Measurements from ENCODE around the gene ELF1. TPM values are rescaled to one million over a fixed set of nuclear protein-coding genes. Genes with fewer than 3 reads are reported as not detected.

Gene ELF1
- polyA plus RNA-seq (2011; rRNA removed): 40.5 and 45.0 TPM in 2 replicates
- polyA plus RNA-seq (2012; cell fraction: cytosol; rRNA removed): 7.7 and 10.1 TPM in 2 replicates
- 7.4 and 7.7 TPM in 2 replicates for polyA plus RNA-seq (2012; cell fraction: nucleus; rRNA removed)
- polyA plus RNA-seq (2017; fragmentation: RNase III; extraction: RNeasy Plus Mini Kit Qiagen cat#74134 plus additional on column Dnase treatment): 21.4 to 27.1 TPM (median 24.9 TPM) in 3 replicates
- polyA minus RNA-seq (2011; rRNA and poly(A)+ RNA removed): 26.2 and 30.5 TPM in 2 replicates

GRCh38 chr13:41019011-41019487, at the start of gene ELF1:
ELF1 (minus strand) TSS chr13:41019316; CDS start chr13:40982054, 37,262 bp downstream.
- H3K4me1 ChIP-seq: peaks cover 31% of the 10 kb centered on the region; the same call in 2 of the 3 replicates
- ChIA-PET CTCF (interaction anchor here (0.9 to 1.4 kb wide), 2 partner anchors 35 to 36 kb away, joined by 3 to 6 read pairs; no protein-coding TSS in a partner anchor), POLR2A (interaction anchor here (0.7 to 1.0 kb wide), 3 partner anchors 41 to 230 kb away, joined by 3 to 5 read pairs (median 4); partner anchors contain the start of gene SLC25A15)
- peak within 1 kb of the TSS; percentile 54 for H3K4me3 ChIP-seq
- peak; percentile 56; the same call in 1 of the 2 replicates for TF ChIP-seq FOSL2 (IDR thresholded peaks at IDR 0.05)
- peak; percentile 92 for TF ChIP-seq FOSL2 (CRISPR knock-in tag; IDR thresholded peaks at IDR 0.05)
- TF ChIP-seq ZNF302 (CRISPR knock-in tag; IDR thresholded peaks at IDR 0.05): no peak
- no peak for TF ChIP-seq POLR2AphosphoS2 (conservative IDR thresholded peaks at IDR 0.05; ENCODE audit: low read length)
- peak in 1 of 2 experiments; percentile 34; a peak in 1 of 5 replicates for TF ChIP-seq JUN (IDR thresholded peaks at IDR 0.05)
- TF ChIP-seq HDAC2 (IDR thresholded peaks at IDR 0.05): no peak
- peak; percentile 93 for ATAC-seq
- no peaks in the 10 kb centered on the region for H3K9me3 ChIP-seq
- peak; percentile 50 to 84 for DNase-seq (ENCODE audit: low read depth in 1 of 2, low spot score in 1 of 2)
- 0% methylated on average over 4 of the region's 4 CpGs for WGBS (ENCODE audit: missing lambda C conversion rate)
- FAIRE-seq: no peak
- peak within 1 kb of the TSS; percentile 82 to 94 for H3K27ac ChIP-seq
- H3K4me2 ChIP-seq: peak within 1 kb of the TSS; percentile 85

- Histone ChIP-seq H3K4me2 (peak overlapping the region; percentile 20; the same call in 1 of the 3 replicates), H3K4me3 (no peak overlapping the region), H3K9me3 (no peaks in the 10 kb centered on the region), H3K4me1 (peaks cover 22% of the 10 kb centered on the region; the same call in 2 of the 3 replicates), H3K27ac (no peak overlapping the region)
- no peak for FAIRE-seq
- TF ChIP-seq MAZ (IDR thresholded peaks at IDR 0.05; ENCODE audit: borderline replicate concordance, low read depth, low read length) (no peak), HOXB5 (CRISPR knock-in tag; IDR thresholded peaks at IDR 0.05) (no peak), CBX8 (IDR thresholded peaks at IDR 0.05) (no peak), RCOR1 (IDR thresholded peaks at IDR 0.05; ENCODE audit: low read depth, low read length) (no peak), POLR2A (IDR thresholded peaks at IDR 0.05; ENCODE audit: low read length) (no peak), PHF8 (IDR thresholded peaks at IDR 0.05; ENCODE audit: borderline replicate concordance, low read depth) (no peak), KDM5A (IDR thresholded peaks at IDR 0.05) (no peak), MAFK (IDR thresholded peaks at IDR 0.05; ENCODE audit: partially characterized antibody) (no peak), RARB (CRISPR knock-in tag; IDR thresholded peaks at IDR 0.05) (no peak)
- CTCF ChIA-PET: no interaction called here
- POLR2A ChIA-PET: no interaction called here
- no peak for ATAC-seq
- no peak for DNase-seq (ENCODE audit: low read depth in 1 of 2, low spot score in 1 of 2)
Observed at GRCh38 chr13:41065078-41065477, 46.0 kb upstream of the ELF1 start.

DNA sequence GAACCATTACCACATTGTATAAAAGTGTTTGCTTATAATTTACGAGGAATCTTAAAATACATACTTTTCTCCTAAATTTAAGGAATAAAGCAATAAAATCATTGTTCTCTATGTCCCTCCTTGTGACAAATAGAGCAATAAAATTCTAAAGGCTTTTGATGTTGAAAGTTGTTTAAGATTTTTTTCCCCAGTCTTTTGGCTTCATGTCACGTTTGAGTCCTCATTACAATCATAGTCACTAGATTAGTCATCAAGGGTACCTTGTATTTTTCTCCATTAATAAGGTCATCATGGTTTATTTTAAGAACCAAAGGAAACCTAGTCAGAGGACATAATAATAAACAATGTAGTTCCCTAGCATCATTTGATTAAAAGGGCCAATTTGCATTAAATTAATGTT, 45.4 kb upstream of the ELF1 start:
- 46% methylated on average over 2 of the region's 2 CpGs for WGBS (ENCODE audit: missing lambda C conversion rate)
- TF ChIP-seq, protein P1, sequence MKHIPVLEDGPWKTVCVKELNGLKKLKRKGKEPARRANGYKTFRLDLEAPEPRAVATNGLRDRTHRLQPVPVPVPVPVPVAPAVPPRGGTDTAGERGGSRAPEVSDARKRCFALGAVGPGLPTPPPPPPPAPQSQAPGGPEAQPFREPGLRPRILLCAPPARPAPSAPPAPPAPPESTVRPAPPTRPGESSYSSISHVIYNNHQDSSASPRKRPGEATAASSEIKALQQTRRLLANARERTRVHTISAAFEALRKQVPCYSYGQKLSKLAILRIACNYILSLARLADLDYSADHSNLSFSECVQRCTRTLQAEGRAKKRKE (CRISPR knock-in tag; IDR thresholded peaks at IDR 0.05; ENCODE audit: low read depth): no peak
- TF ChIP-seq CTCF (IDR thresholded peaks at IDR 0.05) (no peak), CHD2 (IDR thresholded peaks at IDR 0.05; ENCODE audit: low read length, partially characterized antibody) (no peak), TP53 (CRISPR knock-in tag; IDR thresholded peaks at IDR 0.05) (no peak), EHMT2 (IDR thresholded peaks at IDR 0.05; ENCODE audit: low read depth) (no peak), ESRRA (IDR thresholded peaks at IDR 0.05; ENCODE audit: borderline replicate concordance, low read length) (no peak), EHF (CRISPR knock-in tag; IDR thresholded peaks at IDR 0.05) (no peak), MAZ (IDR thresholded peaks at IDR 0.05; ENCODE audit: borderline replicate concordance, low read depth, low read length) (no peak), ZNF302 (CRISPR knock-in tag; IDR thresholded peaks at IDR 0.05) (no peak), BHLHE40 (IDR thresholded peaks at IDR 0.05; ENCODE audit: low read depth, low read length) (no peak), TFCP2L1 (CRISPR knock-in tag; IDR thresholded peaks at IDR 0.05) (no peak)
- Histone ChIP-seq H3K9me3 (no peaks in the 10 kb centered on the region), H3K27ac (no peak overlapping the region), H3K4me2 (peak overlapping the region; percentile 20; the same call in 1 of the 3 replicates), H3K4me3 (no peak overlapping the region), H3K4me1 (peaks cover 22% of the 10 kb centered on the region; the same call in 2 of the 3 replicates)
- FAIRE-seq: no peak
- ChIA-PET POLR2A (no interaction called here), CTCF (interaction anchor here (0.7 to 0.9 kb wide), 2 partner anchors 9 to 10 kb away, joined by 3 to 5 read pairs; no protein-coding TSS in a partner anchor)
- DNase-seq (ENCODE audit: low read depth in 1 of 2, low spot score in 1 of 2): no peak
- no peak for ATAC-seq
